Measurements from ENCODE around the gene IFI27.

DNA sequence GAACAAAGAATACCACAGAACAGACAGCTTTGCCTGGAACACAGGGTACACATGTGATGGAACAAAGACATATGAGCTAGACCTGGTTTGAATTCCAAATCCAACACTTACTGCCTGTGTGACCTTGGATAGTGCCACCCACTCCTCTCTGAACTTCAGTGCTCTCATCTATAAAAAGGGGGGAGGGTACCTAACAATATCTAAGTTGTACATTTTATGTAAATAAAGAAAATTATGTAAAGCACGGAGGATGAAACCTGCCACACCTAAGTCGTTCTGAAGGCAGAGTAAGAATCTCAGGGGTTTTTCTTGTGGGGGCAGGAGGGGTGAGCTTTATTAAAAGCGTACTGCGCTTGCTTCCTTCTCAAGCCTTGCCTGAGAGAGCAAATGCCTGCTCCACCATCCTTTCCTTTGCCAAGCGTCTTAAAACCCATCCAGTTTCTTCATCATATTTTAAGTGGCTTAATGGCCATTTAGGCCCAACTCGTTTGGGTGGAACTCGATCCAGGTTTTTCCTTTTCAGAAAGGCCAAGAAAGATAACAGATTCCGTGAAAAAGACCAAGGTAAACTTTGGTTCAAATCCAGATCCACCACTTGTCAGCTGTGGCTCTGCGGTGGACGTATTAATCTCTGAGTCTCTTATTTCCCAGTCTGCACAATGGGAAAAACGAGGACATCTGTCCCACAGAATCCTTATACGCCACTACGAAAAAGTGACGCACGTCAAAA, 30.5 kb upstream of the IFI27 start:
- TF ChIP-seq, protein P1, sequence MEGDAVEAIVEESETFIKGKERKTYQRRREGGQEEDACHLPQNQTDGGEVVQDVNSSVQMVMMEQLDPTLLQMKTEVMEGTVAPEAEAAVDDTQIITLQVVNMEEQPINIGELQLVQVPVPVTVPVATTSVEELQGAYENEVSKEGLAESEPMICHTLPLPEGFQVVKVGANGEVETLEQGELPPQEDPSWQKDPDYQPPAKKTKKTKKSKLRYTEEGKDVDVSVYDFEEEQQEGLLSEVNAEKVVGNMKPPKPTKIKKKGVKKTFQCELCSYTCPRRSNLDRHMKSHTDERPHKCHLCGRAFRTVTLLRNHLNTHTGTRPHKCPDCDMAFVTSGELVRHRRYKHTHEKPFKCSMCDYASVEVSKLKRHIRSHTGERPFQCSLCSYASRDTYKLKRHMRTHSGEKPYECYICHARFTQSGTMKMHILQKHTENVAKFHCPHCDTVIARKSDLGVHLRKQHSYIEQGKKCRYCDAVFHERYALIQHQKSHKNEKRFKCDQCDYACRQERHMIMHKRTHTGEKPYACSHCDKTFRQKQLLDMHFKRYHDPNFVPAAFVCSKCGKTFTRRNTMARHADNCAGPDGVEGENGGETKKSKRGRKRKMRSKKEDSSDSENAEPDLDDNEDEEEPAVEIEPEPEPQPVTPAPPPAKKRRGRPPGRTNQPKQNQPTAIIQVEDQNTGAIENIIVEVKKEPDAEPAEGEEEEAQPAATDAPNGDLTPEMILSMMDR (IDR thresholded peaks at IDR 0.05), result no peak
- TF ChIP-seq POLR2A (IDR thresholded peaks at IDR 0.05), result no peak

Measured in testis (tissue), 2 donors.